Stimulated activated CD8-positive, alpha-beta memory T cell treated with anti-CD3 and anti-CD28 coated beads, Interleukin-12 subunit alpha, Interleukin-12 subunit beta, amount 100 ng/mL, for 1 hour (primary cell): ENCODE data around the gene SEMA4D.

Experiments
- DNase-seq: peaks from one replicate; pipeline ENCODE4 v3.0.0-alpha.2; 2020; ENCODE audit warnings: low read depth

SEMA4D gene

DNA sequence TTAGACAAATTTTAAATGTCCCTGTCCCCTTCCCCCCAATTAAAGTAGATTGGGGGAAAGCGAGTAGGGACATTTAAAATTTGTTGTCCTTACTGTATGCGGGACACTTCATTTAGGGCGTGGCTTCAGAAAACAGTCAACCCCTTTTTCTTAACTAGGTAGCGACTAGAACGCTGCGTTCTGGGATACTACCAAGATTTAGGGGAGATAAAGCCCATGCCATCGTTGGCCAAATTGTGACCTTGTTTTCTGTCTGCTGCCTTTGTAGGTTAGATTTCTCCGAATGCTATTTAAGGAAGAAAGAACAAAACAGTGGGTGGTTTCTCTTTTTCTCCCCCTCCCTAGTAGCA lies 185.7 kb downstream of the SEMA4D start:
- DNase-seq, result no peak

- no peak for DNase-seq
Measured at GRCh38 chr9:89311346-89312221, 186.3 kb downstream of the SEMA4D start.
